Stimulated activated CD8-positive, alpha-beta memory T cell treated with anti-CD3 and anti-CD28 coated beads, Interleukin-12 subunit alpha, Interleukin-12 subunit beta, amount 100 ng/mL, for 24 hours (primary cell): ENCODE measurements around the gene IL17D.
"Not testable (repeated sequence)": the region's sequence is repeated elsewhere in the genome, so short reads cannot be mapped to it uniquely, and the experiment has no call there.

Source experiments
- DNase-seq: peaks from one replicate; pipeline ENCODE4 v3.0.0-alpha.2; 2020; ENCODE audit errors: extremely low read depth

The IL17D gene

GRCh38 chr13:20702915-20703779, at the start of gene IL17D:
TSS of gene IL17D (plus strand) at chr13:20703699. CDS start at chr13:20704002, 303 bp downstream.
- DNase-seq = no peak

DNA sequence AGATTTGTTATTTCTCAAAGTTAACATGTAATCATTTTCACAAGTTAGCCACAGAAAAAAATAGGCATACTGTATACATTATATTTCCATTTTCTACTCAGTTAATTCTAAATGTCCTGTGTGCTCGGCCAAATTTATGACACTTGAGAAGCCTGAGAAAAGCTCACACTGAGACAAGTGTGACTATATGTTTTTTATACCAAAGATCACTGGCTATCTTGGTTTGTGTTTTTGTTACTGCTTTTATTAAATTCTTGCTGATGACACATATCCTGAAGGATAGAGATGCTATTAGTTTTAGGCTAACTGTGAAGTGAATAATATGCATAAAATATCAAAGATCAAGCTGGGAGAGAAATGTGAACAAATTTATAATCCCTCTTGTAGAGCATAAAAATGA, 49.3 kb upstream of the IL17D start:
- DNase-seq = no peak

DNA sequence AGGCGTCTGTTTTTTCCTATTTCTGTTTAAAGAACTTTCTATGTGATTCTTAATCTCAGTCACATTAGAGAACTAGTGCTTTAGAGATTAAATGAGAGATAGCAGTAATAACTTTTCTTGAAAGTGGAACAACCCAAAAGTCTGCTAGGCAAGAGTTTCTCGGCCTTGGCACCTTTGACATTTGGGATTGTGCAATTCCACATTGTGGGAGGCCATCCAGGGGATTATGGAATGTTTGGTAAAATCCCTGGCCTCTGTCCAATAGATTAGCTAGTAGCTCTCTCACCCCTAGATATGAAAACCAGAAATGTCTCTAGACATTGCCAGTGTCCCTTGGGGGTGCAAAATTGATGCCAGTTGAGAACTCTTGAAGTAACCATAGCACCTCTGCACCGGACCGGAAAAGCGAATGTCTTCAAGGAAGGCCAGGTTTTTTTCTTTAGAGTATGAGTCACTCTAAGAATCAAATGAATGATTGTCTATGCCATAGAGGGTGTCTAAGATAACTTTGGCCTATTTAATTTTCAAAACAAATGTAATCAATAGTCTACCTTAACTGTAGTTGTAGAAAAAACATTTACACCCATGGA, 45.0 kb upstream of the IL17D start:
- DNase-seq = no peak

GRCh38 chr13:20664351-20664750, 39.1 kb upstream of the IL17D start:
- no peak for DNase-seq

GRCh38 chr13:20666948-20667347, 36.6 kb upstream of the IL17D start:
- no peak for DNase-seq

- DNase-seq = no peak
Observed at GRCh38 chr13:20667857-20668437, 35.6 kb upstream of the IL17D start.

GRCh38 chr13:20669162-20669561, 34.3 kb upstream of the IL17D start:
- no peak for DNase-seq

GRCh38 chr13:20671789-20672188, 31.7 kb upstream of the IL17D start:
- DNase-seq = no peak

DNA sequence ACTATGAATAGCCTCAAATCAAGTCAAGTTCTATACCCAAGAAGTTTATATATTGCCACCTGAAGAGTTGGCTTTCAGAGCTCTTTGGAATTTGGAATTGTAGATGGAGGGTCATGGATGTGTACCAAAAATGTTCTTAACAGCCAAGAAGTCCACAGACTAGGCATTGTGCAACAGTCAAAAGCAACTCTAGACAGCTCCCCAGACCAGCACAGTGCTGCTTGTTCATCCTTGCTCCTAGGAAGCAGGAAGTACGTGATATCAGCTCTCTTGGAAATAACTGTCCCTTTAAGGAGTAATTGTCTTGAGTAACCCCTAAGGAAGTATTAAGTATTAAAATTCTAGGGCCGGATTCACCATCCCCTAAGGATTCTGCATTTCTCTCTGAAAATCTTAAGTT, 30.7 kb upstream of the IL17D start:
- DNase-seq = no peak

DNA sequence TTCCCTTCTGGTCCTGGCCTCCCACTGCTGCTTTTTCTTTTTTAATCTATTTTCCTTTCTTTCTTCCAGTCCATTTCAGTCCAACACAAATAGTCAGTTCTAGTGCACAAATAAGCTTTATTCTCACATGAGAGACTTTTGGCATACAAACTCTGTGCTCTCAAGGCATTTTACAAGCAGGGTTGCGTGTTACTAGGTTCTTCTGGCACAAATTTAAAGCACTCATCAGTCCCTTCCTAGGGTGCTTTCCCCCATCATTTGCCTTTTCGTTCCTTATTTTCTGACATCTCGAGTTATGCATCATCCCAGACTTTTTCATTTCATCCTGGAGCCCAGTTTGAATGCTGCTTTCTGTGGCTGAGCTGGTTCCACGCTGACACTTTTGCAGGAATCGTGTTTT, 29.8 kb upstream of the IL17D start:
- DNase-seq = no peak

DNA sequence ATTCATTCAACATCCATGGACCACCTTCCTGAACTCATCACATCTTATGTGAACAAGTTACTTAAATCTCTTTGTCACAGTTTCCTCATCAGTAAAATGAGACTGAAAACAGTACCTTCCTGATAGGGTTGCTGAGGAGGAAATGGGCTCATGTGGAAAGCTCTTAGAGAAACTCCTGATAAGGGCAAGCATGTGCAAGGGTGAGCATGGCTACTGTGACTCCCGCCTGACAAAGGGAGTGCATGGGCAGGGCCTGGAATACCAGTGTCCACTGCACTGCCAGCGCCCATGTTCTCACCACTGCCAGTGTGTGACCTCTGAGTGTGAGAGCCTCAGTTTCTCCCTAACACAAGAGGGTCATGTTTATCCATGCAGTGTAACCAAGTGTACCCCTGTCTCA, 27.3 kb upstream of the IL17D start:
- no peak for DNase-seq

DNA sequence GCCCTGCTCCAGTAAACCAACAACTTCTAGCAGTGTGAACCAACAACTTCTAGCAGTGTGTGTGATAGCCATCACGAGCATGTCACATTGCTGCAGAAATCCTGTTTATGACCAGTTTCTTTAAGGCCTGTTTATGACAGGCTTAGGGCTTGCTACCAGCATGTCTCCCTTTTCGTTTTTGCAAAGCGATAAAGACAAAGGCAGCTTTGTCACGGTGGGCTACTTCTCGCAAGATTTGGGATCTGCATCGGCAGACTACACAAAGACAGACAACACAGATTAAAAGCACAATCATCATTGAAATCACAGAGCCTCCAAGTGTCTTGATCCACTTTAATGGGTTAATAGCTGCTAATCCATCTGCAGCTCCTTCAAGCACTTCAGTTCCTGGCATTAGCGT, 24.9 kb upstream of the IL17D start:
- DNase-seq = not testable (repeated sequence)

DNA sequence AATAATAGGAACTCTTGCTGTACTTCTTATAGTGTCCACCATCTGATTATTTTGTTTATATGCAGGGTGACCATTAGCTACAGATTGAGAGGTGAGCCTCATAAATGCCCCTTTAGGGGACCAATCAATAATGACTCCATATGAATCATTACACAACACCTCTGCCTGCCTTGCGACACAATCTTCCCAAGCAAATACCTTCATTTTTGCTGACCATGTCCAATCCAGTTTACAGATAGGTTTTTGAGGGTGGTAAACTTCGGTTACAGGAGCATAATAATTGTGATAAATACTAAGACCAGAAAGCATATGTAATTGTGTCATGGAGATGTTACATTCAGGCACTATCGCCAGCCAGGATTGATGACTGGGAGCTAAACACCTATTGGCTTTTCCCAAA, 23.6 kb upstream of the IL17D start:
- DNase-seq = no peak

- no peak for DNase-seq
Observed at GRCh38 chr13:20680416-20681080, 23.0 kb upstream of the IL17D start.

GRCh38 chr13:20681481-20681880, 22.0 kb upstream of the IL17D start:
- DNase-seq = not testable (repeated sequence)

- no peak for DNase-seq
Observed at GRCh38 chr13:20682061-20682460, 21.4 kb upstream of the IL17D start.

DNA sequence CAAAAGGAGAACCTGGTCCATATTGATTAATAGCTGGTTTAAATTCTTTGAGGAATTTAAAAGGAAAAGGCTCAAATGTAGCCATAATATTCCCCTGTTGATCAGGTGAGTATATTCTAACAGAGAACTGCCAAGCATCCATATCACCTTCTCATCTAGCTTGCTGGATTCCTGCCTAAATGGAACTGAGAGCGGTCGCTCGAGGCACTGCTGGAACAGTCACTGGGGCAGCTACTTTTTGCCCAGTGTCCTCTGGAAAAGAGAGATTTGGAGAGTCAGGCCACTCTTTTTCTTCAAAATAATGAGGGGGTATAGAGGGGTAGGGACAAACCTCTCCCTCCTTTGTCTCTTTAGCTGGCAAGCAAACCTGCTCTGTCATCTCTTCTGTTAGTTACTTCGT, 19.5 kb upstream of the IL17D start:
- no peak for DNase-seq

GRCh38 chr13:20684546-20684945, 19.0 kb upstream of the IL17D start:
- no peak for DNase-seq

GRCh38 chr13:20685092-20685491, 18.4 kb upstream of the IL17D start:
- DNase-seq = no peak

DNA sequence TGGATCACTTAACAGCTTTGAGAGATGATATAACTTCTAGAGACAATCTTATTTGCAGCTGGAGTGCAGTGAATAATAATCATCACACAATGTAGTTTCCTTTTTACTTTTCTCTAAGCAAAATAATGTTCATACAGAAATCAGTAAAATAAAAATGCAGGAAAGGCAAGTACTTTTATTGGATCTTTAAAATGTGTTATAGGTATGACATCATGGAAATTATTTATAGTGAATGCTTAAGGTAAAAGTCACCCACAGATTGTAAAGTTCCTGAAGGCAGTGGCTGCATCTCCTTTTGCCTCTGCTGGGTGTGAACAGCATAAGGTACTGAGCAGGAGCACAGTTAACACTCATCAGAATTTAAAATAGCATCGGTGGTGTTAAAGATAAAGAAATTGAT, 17.3 kb upstream of the IL17D start:
- DNase-seq = no peak

DNA sequence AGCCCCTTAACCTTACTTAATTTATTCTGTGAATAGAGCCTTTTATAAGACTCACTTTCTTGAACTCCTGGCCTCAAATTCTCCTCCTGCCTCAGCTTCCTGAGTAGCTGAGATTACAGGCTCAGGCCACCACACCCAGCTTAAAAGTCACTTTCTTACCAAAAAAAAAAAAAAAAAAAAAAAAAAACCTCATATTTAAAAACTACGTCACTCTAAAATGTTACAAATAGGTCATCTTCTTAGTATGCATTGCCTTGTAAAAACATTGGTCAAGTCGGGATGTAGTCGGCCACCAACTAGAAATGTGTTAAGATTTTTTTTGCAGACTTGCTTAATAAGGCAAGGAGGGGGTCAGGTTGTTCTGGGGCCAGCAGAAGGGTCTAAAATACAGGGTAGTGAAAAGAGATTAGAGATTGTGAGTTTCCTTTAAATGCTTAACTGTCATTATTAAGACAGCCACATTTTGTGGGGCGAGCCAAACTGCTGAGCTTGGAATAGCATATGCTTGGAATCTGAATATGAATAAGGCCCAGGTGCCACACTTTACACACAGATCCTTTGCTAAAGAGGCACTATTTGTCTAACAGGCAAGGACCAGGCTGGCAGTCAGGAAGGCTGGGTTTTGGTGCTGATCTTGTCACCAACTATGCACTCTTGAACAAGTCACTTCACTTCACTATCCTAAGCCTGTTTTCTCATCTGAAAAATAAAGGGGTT, 16.5 kb upstream of the IL17D start:
- DNase-seq = no peak

DNA sequence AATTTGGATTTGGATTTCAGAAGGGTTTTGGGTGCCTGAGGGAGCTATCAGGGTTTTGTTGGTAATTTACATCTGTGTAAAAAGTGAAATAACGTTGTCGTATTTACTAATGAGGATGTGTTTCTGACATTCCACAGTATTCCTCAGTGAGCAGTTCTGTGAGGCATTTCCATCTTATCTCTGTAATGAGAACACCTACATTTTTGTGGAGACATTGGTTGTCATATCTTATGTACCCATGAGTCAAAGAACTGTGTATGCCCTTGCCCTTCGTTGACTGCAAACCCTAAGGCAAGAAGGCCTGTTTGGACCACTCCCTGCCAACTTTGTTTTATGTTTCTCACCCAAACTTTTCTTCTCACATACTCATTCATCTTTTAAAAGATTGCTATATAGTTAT, 14.2 kb upstream of the IL17D start:
- DNase-seq = no peak
